ENCODE data around the gene KSR1.

- TF ChIP-seq CSRNP3 (CRISPR knock-in tag; IDR thresholded peaks at IDR 0.05) = no peak
- TF ChIP-seq ESRRG (CRISPR knock-in tag; IDR thresholded peaks at IDR 0.05) = no peak
- TF ChIP-seq PATZ1 (CRISPR knock-in tag; IDR thresholded peaks at IDR 0.05; ENCODE audit: borderline replicate concordance) = no peak
- TF ChIP-seq OSR1 (CRISPR knock-in tag; IDR thresholded peaks at IDR 0.05) = no peak
- no peak for TF ChIP-seq BACH2 (CRISPR knock-in tag; IDR thresholded peaks at IDR 0.05; ENCODE audit: borderline replicate concordance)
- TF ChIP-seq RARB (CRISPR knock-in tag; IDR thresholded peaks at IDR 0.05) = no peak
- no peak for TF ChIP-seq TCF4 (CRISPR knock-in tag; IDR thresholded peaks at IDR 0.05; ENCODE audit: borderline replicate concordance)
- no peak for TF ChIP-seq ZFP30 (CRISPR knock-in tag; IDR thresholded peaks at IDR 0.05)
- no peak for TF ChIP-seq POU6F1 (CRISPR knock-in tag; IDR thresholded peaks at IDR 0.05; ENCODE audit: borderline replicate concordance, low read depth)
- TF ChIP-seq ZC3H10 (CRISPR knock-in tag; IDR thresholded peaks at IDR 0.05) = no peak
- no peak for TF ChIP-seq CREB5 (CRISPR knock-in tag; IDR thresholded peaks at IDR 0.05; ENCODE audit: low read depth)
These were observed 164.5 kb downstream of the KSR1 start for GRCh38 chr17:27620721-27621120.

All from SK-N-SH treated with all-trans-retinoic acid at 6 μM for 48 hours (cell line).